A549 (cell line): ENCODE results near the gene FMNL2.

Experiments
- BCL3 ChIP-seq: fragments of >200 bp; sonication (Bioruptor Twin); formaldehyde crosslinking; IDR thresholded peaks from 3 replicates; pipeline ENCODE4 v1.6.1; 2016
- CTCF ChIP-seq: fragments of >200 bp; sonication (Bioruptor Twin); formaldehyde crosslinking; IDR thresholded peaks from 3 replicates; pipeline ENCODE4 v1.5.1; 2016
- EP300 ChIP-seq, 2 experiments: fragments of >200 bp; sonication (Bioruptor Twin); formaldehyde crosslinking; IDR thresholded peaks; 2 replicates in 1 of 2; 3 replicates in 1 of 2; pipeline ENCODE4 v1.6.1; 2016 to 2017
- PBX3 ChIP-seq: IDR thresholded peaks from 2 replicates; pipeline ENCODE4 v1.6.1; 2012
- POLR2A ChIP-seq: IDR thresholded peaks from 2 replicates; pipeline ENCODE4 v1.6.1; 2012; ENCODE audit warnings: mild to moderate bottlenecking, low read length

GRCh38 chr2:152587187-152587947 is 252.4 kb downstream of the FMNL2 start:
- no peak for TF ChIP-seq CTCF
- TF ChIP-seq EP300 (IDR thresholded peaks at IDR 0.05): no peak
- no peak for TF ChIP-seq BCL3
- TF ChIP-seq POLR2A: no peak
- TF ChIP-seq PBX3: no peak
